ENCODE measurements around the gene C2CD2. TPM values are rescaled to one million over a fixed set of nuclear protein-coding genes. Genes with fewer than 3 reads are reported as not detected.

Gene C2CD2
- total RNA-seq, 1 donor from 2014 or later = 17.9 TPM

DNA sequence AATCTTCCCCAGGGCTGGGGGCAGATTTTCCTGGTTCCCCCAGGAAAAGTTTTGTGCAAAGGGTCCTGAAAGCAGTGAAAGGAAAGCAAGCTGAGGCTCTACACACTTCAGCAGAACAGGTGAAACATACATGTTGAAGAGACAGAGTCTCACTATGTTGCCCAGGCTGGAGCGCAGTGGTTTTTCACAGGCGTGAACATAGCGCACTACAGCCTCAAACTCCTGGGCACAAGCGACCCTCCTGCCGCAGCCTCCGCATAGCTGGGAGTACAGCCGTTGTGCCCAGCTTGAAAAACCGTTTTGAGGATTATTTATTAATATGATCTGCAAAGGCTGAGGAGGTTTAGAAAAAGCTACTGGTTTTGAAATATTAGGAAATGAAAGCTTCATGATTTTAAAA, 86.5 kb downstream of the C2CD2 start:
- no peak for DNase-seq (ENCODE audit: low read depth)

DNA sequence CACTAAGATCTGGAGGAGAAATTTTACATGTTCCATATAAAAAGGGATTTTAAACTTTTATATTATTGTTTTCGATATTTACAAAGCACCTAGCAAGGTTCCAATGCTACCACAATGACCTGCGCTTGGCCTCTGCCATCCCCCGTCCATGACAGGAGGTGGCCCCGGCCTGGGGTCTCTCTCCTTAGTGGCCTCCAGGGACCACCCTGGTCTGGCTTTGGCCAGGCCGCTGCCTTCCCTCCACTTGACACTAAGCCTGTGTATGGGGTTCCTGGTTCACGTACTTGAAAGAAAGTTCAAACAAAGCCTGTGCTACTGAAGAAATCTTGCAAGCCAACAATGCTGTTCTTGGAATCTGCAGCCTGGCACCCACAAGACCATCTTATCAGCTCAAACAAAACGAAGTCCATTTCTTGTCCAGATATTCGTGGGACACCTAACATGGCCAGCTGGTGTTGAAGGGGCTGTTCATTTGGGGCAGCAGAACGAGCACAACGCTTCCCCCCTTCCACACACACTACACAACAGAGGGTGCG, 87.5 kb downstream of the C2CD2 start:
- no peak for DNase-seq (ENCODE audit: low read depth)

DNA sequence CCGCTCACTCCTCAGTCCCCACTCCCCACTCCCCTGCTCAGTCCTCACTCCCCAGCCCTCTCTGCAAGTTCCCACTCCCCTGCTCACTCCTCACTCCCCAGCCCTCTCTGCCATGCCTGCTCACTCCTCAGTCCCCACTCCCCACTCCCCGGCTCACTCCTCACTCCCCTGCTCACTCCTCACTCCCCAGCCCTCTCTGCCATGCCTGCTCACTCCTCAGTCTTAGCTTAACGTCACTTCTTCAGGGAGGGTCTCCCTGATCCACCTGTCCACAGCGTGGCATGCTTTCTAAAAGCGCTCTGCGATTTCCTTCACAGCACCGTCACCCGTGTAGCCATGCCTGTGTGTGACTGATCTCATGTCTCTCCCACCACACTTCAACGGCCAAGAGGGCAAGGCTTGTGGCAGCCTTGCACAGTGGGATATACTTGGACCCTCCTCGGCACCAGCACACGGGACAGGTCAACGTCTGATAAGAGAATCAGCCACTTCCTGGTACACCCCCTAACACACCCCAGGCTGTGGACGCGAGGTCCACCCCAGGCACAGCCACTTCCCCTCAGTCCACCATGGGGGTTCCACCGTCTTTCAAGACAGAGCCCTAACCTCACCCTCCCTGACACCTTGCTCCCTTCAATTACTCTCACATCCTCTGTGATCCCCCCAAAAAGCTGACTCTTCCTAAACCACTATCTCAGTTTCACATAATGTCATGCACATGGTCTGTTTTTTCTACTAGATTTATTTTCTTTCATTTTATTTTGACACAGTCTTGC, 88.6 kb downstream of the C2CD2 start:
- DNase-seq (ENCODE audit: low read depth) = no peak

- DNase-seq (ENCODE audit: low read depth) = no peak
Observed at GRCh38 chr21:41864311-41865001, 89.4 kb downstream of the C2CD2 start.

- DNase-seq (ENCODE audit: low read depth) = no peak
Observed at GRCh38 chr21:41863439-41863740, 90.4 kb downstream of the C2CD2 start.

DNA sequence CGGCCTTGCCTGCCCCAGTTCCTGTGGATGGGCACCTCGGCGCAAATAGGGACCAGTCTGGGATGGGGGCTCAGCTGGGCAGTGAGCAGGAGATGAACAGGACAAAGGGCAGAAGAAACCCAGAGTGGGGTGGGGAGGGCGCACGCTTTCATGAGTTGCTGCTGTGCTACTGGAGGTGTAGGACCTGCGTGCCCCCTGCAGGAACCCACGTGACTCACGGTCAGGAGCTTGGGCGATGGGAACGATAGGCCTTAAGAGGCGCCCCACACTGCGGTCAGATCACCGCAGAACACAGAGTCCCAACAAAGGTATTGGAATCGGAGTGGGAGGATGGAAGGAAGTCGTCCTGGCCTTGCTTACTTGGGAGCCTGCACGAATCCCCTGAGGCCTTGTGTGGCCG, 91.8 kb downstream of the C2CD2 start:
- DNase-seq (ENCODE audit: low read depth) = no peak

DNA sequence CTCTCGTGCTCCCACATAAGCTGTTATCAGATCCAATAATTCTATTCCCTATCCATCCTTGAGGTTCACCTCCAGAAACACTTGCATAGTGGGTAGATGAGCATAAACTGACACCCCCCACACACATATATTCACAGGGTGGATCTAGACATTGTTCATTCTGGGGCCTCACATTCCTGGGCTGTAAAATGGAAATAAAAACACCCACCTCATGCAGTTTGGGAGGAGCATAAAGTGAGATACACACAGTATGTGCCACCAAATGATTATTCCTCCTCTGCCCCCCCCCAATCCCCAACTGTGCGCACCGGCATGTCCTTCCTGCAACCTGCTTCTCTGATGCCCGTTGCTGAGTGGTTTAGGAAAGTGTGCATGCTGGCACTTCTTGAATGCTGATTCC, 92.6 kb downstream of the C2CD2 start:
- DNase-seq (ENCODE audit: low read depth) = no peak

DNA sequence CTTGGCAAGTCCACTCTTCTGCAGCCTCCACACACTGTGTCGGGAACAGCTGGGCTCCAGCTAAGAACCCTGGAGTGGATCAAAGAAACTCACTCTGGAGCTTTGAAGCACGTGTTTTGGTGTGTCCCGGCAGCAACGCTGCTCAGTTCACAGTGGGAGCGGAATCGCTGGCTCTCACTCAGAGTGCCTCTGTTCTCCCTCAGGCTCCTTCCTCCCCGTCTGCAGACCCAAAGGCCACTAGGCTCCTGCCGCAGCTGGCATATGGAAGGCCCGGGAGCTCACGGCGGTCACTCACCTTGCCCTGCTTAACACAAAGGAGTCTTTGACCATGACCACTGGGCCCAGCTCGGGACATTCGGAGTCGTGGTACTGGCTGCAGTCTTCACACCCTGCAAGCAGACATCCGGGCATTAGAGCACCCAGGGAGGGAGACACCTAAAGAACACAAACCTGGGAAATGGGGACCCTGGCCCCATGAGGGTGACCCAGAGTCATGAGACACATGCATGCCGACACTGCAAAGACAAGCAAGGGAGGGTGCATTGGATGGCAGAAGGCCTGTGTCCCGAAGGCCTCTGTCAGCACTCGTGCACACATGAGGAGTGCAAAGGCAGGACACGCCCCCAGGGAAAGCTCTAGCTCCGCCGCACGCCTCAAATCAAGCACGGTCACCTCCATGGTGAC, 94.4 kb downstream of the C2CD2 start:
- DNase-seq (ENCODE audit: low read depth) = no peak

- no peak for DNase-seq (ENCODE audit: low read depth)
Observed at GRCh38 chr21:41858466-41859296, 95.1 kb downstream of the C2CD2 start.

DNA sequence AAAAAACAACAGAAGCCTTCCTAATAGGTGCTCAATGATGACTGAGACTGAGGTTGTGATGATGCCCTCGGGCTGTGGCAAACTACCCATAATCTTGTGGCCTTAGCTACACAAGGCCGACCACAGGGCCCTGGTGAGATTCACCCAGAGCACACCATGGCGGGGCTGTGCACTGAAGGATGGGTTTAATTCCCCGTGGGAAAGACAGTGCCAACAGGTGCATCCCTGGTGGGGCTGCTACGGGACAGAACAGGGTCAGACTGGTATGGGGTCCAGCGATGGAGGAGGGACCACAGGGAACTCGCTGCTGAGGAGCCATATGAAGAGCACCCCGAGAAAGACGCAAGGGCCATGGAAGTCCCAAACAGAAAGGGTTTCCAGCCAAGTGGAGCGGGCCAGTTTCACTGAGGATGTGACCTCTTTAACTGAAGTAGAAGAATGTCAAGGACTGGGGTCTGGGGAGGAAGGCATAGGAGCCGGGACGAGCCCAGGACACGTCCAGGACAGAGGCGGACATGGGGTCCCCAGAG, 96.0 kb downstream of the C2CD2 start:
- no peak for DNase-seq (ENCODE audit: low read depth)

GRCh38 chr21:41856572-41856971, 97.2 kb downstream of the C2CD2 start:
- DNase-seq (ENCODE audit: low read depth) = no peak

DNA sequence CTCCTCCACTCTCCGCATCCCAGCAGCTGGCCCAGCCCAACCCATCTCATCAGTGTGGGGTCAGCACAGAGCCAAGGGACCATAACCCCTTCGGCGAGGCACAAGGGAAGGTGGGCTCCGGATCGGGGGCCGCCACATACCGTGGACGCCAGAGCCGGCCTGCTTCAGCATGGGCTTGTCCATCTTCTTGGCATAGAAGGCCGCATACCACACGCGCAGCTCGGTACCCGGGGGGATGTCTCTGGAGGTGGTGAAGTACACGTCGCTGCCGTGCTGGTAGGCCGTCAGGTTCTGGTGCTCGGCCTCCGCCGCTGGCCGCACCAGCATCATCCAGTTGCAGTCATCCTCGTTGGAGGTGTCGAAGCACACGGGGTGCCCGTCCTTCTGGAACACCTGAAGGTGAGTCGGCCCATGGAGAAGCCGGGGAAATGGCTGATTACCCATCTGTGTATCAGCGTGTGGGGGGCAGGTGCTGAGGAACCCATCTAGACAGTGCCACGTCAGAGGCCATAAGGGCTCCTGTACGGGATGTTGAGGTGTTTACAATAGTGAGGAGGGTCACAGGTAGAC, 99.3 kb downstream of the C2CD2 start:
- DNase-seq (ENCODE audit: low read depth) = no peak

DNA sequence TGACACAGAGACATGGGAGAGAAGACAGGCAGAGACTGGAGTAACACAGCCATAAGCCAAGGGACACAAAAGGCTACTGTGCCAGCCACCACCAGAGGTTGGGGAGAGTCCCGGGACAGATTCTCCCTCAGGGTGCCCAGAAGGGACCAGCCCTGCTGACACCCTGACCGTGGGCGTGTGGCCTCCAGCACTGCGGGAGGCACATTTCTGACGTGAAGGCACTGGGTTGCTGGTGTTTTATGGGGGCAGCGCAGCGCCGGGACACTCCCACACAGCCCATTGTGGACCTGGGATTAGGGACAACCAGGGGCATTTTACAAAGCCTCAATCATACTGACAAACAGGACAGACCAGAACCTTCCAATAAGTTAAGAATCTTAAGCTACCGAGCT, 100.9 kb downstream of the C2CD2 start:
- no peak for DNase-seq (ENCODE audit: low read depth)

GRCh38 chr21:41852151-41852928, 101.5 kb downstream of the C2CD2 start:
- no peak for DNase-seq (ENCODE audit: low read depth)

GRCh38 chr21:41851090-41851790, 102.6 kb downstream of the C2CD2 start:
- no peak for DNase-seq (ENCODE audit: low read depth)

DNA sequence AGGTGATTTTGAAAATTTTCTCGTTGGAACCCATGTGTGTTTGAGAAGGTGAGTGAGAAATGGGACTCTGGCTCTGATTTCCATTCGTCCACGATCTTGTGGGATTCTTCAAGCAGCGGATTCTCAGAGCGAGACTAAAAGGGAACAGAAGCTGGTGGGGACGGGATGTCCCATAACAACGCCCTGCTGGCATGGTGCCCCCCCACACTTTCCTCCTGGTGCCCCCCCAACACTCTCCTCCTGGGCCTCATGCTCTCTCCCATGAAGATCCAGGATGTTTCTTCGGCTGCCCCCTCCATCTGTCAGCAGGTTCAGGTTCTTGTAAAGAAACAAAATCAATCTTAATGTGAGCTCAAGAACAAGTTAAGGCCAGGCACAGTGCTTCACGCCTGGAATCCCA, 103.7 kb downstream of the C2CD2 start:
- DNase-seq (ENCODE audit: low read depth) = no peak

GRCh38 chr21:41848958-41849580, 104.7 kb downstream of the C2CD2 start:
- DNase-seq (ENCODE audit: low read depth) = no peak

DNA sequence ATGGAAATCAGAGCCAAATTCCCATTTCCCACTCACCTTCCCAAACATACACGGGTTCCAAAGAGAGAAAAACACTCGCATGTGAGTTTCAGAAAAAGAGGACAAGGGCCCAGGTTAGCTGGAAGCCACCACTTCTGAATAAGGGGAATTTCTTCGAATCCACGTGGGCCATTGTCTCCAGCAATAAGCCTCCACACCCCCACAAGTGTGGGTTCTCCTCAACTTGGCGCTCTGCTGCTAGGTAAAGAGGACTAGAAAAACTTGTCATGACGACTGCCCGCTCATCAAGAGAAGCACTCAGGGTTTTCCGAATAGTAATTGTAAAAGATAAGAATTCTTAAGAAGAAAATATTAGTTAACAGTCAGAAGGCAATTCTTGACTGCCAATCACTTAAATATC, 105.3 kb downstream of the C2CD2 start:
- no peak for DNase-seq (ENCODE audit: low read depth)

GRCh38 chr21:41847066-41847804, 106.6 kb downstream of the C2CD2 start:
- no peak for DNase-seq (ENCODE audit: low read depth)

Data from renal cortical epithelial cell (primary cell).